ENCODE results near the gene TNFRSF8.

GRCh38 chr1:12022036-12022435 lies 41.1 kb upstream of the TNFRSF8 start:
- no peak for TF ChIP-seq POLR2AphosphoS5 (IDR thresholded peaks at IDR 0.05; ENCODE audit: low read depth, low read length)
- TF ChIP-seq CTCF (IDR thresholded peaks at IDR 0.05) = no peak
- TF ChIP-seq YY1 (IDR thresholded peaks at IDR 0.05; ENCODE audit: low read depth) = no peak
- no peak for TF ChIP-seq TAF1 (IDR thresholded peaks at IDR 0.05; ENCODE audit: borderline replicate concordance, low read depth, low read length)
- TF ChIP-seq RCOR1 (IDR thresholded peaks at IDR 0.05; ENCODE audit: low read length) = no peak
- no peak for TF ChIP-seq REST (IDR thresholded peaks at IDR 0.05; ENCODE audit: low read depth, low read length)
- TF ChIP-seq EP300 (IDR thresholded peaks at IDR 0.05; ENCODE audit: borderline replicate concordance in 1 of 2, low read depth in 1 of 2, low read length in 1 of 2) = no peak
- TF ChIP-seq FOXM1 (IDR thresholded peaks at IDR 0.05; ENCODE audit: low read depth) = no peak
- no peak for TF ChIP-seq EZH2phosphoT487 (IDR thresholded peaks at IDR 0.05; ENCODE audit: borderline replicate concordance, low read depth)
- no peak for TF ChIP-seq MXI1 (IDR thresholded peaks at IDR 0.05; ENCODE audit: low read depth, low read length)
